GM19025 (cell line): ENCODE results near the gene PAH.

ENCODE experiments used
- ATAC-seq: cut with Tn5 transposase; IDR thresholded peaks from one replicate; pipeline ENCODE4 v1.9.1; 2021; ENCODE audit warnings: mild to moderate bottlenecking, low read depth, moderate library complexity; ENCODE audit not compliant: unreplicated experiment

The PAH gene

DNA sequence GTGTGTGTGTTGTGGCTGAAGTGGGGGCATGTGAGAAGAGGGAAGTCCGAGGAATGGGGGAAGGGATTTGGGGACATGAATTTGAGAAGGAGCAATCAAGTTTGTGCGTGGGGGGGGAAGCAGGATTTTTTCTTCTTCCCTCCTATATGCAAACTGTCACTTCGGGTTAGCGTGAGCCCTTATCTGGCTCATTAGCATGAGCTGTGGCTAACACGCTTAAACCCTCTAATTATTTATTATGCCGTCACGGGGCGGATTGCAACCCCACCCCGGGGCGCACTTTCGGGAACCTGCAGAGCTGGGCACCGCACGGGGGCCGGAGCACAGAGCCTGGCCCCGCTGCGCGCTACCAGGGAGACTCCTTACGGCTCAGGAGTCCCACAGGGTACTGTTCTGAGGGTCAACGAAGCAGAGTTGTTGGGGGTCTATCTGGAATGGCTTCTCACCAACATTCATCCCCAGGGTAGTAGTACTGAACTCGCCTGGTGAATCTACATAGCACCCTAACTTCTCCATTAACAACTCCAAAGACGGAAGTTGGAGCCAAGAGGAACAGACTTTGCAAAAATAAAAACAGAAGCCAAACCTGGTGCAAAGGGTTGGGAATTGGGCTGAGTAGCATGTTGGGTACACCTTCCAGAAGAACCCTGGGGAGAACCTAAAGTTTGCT, 34.0 kb upstream of the PAH start:
- no peak for ATAC-seq

DNA sequence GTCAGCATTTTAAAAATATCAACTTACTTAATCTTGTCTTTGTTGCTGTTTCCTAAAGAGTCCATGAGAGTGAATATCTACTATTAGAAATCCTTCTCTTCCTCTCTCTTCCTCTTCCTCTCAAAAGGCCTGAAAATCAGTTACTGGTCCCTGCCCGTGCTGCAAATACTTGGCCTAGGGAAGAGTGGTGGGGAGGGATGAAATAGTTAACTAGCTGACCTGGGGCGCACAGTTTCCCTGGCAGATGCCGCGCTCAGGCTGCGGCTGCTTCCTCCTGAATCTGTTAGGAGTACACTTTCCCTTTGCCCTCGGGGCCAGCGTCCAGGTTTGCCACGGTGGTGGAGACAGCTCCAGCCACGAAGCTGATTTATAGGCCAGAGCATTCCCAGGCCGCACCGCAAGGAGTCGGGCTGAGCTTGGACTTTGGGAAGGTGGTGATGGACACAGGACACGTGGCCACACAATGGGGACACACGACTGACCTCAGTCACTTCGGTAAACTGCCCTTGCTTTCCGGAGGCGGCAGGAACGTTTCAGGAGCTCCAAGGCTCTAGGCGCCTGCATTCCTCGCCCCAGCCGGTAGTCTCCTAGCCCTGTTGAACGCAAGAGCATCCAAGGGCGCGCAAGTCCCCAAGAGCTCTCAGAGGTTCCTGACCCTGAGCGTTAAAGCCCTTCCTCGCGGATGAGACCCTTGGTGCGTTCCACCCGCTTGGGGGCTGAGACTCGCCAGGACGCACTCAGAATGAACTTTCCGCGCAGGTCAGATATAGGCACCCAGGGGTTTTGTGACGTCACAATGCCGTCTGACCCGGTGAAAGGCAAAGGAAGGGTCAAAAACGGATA, 33.3 kb upstream of the PAH start:
- ATAC-seq, result no peak

DNA sequence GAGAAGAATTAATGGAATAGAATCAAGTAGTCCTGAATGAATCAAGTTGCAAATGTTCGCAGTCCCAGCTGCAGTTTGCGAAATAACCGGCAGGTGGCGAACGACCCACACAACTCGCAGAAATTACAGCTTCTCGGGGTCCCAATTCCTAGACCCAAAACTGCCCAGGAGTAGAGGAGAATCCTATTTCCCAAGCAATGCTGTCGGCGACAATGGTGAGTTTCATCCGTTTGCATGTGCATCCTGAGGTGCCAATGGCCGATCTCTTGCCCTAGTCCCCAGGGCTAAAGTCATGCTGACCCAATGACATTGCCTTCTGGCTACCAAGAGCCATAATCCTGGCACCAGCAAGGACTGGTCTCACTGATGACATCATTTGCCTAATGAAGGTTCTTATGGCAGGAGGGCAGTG, 31.9 kb upstream of the PAH start:
- ATAC-seq, result no peak

DNA sequence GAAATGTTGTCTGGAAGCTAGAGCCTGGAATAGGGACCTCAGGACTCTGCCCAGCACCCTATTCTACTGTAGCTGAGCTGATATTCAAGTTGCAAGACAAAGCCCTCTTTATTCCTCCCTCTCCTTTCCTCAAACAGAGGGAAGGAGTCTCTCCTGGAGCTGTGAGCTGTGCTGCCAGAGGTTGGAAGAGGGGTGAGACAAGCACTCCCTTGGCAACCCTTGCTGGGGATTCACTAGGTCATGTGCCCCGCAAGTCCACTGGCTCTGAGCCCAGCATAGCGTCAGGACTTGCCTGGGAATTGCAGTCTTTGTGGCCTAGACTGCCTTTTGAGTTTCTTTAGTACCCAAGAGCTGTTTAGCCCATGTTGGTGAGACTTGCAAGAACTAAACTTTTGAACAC, 29.0 kb upstream of the PAH start:
- no peak for ATAC-seq

DNA sequence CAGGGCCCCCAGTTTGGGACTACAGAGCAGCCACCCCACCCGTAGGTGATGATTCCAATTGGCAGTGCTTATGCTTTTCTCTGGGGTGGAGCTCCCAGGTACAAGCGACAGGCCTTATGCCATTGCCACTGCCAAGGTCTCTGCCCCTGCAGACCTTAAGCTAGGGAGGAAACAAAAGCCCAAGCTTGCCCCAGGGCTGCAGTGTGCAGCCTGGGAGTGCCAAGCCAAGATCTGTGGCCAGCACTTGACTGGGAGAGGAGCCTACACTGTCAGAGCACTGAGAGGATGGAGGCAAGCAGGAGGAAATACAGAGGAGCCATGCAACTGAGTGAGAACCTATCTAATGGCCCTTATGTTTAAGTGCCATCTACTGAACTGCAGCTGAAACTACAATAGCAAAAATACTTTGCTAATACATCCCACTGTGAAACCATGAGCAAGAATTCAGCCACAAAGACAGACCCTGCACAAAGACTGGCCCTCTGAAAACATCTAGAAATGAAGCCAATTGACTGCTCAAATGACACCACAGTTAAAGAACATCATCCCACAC, 22.7 kb upstream of the PAH start:
- ATAC-seq, result no peak

DNA sequence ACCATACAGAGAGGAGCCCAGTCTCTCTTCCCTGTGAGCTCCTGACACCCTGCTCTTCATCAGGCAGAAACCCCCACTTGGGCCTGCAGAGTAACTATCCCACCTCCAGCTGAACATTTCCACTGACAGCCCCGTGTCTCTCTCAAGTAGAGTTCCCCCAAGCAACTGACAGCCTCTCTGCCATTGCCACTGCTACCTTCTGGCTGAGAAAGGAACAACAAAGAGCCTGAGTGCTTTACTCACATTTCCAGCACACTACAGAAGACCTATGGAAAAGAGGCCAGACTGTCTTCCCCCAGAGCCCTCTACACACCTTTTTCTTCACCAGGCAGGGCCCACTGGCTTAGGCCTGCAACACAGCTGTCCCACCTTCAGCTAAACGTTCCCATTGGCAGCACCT, 22.0 kb upstream of the PAH start:
- no peak for ATAC-seq

DNA sequence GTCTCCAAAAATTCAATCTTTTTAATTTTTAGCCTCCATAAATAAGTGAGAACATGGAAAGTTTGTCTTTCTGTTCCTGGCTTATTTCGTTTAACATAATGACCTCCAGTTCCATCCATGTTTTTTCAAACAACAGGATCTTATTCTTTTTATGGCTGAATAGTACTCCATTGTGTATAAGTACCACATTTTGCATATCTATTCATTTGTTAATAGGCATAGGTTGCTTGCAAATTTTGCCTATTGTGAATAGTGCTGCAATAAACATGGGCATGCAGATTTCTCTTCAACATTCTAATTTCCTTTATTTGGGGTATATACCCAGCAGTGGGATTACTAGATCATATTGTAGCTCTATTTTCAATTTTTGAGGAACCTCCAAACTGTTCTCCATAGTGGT, 16.1 kb upstream of the PAH start:
- no peak for ATAC-seq

DNA sequence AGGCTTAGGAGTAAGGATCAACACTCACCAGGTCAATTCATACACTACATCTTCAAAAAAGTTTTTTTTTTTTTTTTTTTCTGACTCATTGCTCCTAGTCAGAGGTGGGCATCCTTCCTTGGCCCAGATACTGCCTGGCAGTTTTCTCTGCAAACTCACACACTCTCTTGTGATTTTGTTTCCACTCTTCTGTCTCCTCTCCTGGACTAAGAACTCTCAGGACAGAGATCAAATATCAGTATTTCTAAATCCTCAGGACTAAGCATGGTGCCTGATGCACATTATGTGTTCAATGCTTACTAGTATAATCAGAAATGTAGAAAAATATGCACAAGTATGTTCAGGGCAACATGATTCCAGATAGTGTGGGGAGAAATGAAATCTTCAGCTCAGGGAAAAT, 10.2 kb upstream of the PAH start:
- ATAC-seq, result no peak

DNA sequence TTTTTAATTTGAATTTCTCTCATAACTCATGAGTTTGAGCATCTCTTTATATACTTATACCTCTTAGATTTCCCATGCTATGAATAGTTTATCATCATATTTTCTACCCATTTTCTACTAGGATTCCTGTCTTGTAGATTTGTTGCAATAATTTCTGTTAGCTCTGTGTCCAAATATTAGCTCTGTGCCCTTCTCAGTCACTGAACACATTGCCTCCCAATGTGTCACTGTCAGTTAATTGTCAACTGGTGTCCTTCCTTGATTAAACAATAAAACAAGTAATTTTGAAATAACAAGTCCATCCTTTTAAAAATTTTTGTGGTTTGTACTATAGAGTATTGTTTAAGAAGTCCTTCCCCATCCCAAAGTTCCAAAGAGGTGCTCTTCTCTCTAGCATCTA, 4.2 kb upstream of the PAH start:
- no peak for ATAC-seq

DNA sequence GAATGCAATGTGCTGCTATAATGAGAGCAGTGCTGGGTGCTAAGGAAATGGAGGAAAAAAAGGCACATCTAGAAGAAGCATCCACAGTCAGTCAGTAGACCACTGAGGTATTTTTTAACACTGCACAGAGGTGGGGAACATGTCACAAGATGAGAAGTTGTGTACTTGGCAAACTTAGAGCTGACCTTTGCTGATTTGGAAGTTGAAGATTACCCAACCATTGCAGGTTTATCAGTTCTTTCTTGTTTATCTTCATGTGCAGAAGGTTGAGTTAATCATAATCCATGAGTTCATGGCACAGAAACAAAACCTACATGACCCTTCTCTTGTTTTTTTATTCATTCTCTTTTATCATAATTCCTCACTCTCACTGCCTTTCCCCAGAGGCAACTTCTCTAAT, 3.2 kb upstream of the PAH start:
- no peak for ATAC-seq

DNA sequence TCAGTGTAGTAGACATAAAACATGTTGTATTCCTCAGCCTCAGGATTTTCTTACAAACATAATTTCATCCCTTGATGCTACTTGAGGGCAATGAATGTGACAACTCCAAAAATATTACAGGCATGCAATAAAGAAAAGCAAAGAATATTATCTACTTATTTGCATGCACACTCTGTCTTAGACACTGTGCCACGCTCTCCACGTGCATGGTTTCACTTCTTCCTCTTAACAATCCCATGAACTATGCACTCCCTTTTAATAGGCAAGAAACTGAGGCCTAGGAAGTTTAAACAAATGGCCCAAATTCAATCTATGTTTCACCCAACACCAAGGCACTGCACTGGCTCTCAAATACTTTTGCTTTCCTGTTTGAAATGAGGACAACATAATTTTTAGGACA, 1.8 kb upstream of the PAH start:
- no peak for ATAC-seq

DNA sequence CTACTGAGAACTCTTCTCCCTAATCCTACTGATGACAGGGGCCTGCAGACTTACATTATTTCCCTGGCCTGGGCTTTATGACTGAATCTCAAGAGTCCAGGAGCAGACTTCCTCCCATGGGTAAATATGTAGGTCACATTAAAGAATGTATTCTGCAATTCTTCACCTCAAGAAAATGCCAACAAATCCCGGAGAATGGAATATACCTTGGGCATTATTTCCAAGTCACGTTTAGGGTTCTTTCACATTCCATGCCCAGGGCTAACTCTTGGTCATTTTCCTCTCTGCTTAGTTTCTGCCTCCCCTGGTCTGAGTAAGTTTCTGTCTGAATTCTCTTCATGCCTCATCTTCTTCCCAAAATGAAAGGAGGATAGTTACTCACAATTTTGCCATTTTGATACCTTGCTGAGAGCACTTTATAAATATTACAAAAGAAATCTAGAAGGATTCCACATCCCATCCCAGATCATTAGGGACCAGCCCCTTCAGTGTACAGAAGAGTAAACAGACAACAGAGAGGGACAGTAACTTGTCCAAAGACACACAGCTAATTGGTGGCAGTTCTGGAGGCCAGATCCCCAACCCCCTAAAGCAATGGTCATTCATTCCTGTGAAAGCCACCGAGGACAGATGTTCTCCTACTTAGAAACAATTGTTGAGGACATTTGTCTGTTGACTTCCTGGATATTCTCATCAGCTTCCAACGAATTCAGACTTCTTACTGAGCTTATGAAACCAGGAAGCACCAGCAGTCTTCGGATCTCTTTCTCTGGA, 605 bp downstream of the PAH start:
- no peak for ATAC-seq

DNA sequence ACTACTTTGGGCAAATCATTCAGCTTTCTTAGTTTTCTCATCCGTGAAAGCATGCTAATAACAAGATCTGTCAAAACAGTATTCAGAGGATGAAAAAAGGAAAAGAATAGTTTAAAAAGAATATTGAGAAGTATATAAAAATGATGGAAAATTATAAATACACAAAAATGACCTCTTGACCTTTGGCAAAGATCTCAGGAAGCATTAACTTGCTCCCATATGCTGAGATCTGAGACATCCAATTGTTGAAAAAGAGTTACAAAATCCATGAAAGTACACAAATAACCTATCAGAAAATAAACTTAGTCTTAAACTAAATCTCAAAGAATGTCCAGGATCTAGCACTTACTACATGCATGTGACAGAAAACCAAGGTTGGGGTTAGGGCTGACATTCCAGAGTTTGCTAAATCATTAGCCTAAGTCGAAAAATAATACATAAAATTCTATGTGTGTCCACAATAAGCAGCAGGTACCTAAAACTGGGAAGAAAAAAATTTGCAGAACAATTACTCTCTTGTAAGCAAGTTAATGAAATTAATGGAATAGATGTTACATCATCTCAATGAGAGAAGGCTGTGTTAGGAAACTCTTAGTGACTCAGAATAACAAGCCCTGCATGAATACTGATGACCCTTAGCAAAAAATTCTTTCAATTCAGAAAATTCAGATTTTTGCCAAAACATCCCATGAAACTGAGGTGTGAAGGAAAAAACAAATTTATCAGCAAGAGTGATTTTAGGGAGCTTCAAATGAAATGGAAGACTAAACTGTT, 3.4 kb downstream of the PAH start:
- ATAC-seq, result no peak

DNA sequence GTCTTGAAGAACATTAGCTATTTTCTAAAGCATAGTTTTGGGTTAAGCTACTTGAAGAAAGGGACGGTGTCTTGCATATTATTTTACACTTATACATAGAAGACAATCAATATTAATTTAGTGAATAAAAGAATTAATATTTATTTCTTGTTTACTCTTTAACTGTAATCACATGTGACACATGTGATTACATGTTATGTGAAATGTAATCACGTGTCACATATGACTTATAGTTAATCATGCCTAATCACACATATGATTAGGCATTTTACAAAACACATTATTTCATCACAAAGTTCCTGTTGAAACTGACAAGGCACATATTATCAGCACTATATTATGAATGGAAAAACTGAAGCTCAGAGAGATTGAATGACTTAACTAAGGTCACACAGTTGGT, 4.8 kb downstream of the PAH start:
- no peak for ATAC-seq

DNA sequence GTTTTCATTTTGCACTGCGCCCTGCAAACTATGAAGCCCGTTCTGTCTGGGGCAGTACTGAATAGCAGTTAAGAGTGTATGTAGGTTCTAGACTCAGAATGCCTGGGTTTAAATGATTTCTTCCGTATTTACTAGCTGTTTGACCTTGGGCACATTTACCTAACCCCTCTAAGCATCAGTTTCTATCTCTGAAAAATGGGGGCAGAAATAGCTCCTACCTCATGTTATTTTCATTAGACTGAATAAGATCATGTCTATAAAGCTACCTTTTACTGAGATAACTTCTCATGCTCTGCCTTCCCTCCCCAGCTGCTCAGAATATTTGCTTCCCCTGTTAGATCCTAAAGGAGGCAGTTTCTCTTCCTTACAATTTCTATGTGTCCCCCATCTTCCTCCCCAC, 5.7 kb downstream of the PAH start:
- no peak for ATAC-seq

DNA sequence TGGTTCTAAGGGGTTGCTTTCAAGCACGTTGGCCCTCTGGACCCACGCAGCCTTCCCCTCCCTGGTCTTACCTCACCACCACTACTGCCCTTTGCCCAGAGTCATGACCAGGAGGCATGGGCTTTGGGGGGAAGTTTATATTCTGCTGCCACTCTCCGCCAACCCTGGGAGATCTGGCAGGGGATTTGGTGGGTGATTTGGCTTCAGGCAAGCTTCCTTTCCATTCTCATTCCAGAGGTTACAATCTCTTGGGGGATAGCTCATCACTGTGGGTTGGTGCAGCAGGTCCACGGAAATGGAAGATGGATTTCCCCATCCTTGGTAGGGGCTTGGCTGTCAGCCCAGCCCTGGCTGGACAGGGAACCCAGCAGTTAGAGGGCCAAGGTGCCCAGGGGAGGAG, 6.3 kb downstream of the PAH start:
- no peak for ATAC-seq

DNA sequence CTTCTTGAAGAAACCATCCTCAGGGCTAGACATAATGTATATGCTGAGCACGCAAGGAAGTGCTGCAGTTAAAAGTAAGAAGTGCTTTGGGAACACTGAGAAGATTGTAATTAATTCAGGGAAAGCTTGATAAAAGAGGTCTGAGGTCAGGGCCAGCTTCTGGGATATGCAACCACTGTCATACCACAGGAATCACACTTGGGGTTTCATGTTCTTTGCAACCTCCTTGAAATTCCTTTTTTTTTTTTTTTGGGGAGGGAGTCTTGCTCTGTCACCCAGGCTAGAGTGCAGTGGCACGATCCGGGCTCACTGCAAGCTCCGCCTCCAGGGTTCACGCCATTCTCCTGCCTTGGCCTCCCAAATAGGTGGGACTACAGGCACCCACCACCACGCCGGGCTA, 6.9 kb downstream of the PAH start:
- no peak for ATAC-seq

DNA sequence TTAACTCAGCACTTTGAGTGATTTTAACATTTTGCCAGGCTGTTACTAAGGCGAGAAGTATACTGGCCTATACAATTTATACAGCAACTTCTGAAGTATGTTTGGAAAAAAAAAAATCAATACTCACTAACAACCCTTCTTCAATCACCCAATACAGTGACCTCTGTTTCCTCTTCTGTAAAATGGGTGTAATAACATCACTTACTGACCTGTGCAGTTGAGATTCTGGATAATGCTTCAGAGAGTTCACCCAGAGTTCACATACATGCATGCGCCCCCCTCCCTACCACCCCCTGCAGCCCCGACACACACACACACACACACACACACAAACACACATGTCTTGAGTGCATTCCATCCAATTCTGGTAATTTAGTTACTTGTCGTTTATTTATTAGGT, 9.1 kb downstream of the PAH start:
- ATAC-seq, result no peak

DNA sequence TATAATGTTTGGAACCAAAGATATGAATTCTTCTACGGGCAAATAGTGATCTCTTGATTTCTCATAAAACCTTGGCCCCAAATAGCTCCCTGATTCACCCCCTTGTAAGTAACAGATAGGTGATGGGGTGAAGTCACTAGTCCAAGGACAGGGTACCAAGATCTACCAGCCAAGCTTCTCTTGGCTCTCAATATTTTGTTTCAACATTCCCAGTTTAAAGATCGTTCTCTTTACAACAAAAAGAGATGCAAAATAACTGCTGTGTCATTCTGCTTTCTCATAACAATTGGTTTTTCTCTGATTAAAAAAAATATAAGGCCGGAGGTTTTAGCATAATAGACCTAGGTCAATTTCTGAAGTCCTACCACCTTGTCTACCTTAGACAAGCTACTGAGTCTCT, 11.8 kb downstream of the PAH start:
- no peak for ATAC-seq

DNA sequence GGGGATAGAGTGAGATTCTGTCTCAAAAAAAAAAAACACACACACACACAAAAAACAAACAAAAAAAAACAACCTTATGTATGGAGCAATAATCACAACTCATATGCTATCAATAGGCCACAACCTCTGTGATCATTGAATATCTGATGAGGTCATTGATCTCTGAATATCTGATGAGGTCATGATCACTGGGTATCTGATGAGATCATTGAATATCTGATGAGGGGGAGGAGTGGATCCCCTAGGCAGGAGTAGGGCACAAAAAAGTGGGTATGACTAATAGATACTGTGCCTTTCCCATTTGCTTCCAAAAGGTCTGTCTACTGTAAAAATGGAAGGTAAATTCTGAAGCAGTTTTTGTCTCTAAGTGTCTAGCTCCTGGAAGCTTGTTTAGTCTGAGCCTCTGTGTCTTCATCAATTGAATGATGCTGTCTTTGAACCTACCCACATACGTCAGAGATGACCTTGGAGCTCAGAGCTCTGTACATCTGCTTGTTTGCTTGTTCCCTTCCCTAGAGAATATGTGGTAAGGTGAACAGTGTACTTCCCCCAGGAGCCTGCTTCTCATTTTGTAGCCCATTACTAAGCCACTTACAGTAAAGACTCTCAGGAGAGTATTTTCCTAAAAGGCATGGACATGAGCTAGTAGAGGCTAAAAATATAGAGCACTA, 13.6 kb downstream of the PAH start:
- ATAC-seq, result no peak
